HepG2 (cell line): ENCODE measurements around the gene ZNF561. TPM values are rescaled to one million over a fixed set of nuclear protein-coding genes. Genes with fewer than 3 reads are reported as not detected.

Experiments used
- CREB1 ChIP-seq, 2 experiments: fragments of 450-650 bp in 1 of 2; IDR thresholded peaks; 2 replicates each; pipeline ENCODE4 v1.6.1; 2016 to 2017; ENCODE audit warnings: control low read depth in 1 of 2, mild to moderate bottlenecking in 1 of 2, missing compliant biosample characterization in 1 of 2, missing genetic modification characterization in 1 of 2
- ETS1 ChIP-seq: sonication (generic); formaldehyde crosslinking; IDR thresholded peaks from 2 replicates; pipeline ENCODE4 v1.4.0; 2020; ENCODE audit warnings: missing genetic modification reagents
- ISX ChIP-seq: sonication (generic); formaldehyde crosslinking; conservative IDR thresholded peaks from 2 replicates; pipeline ENCODE4 v1.5.0; 2020; ENCODE audit warnings: missing genetic modification reagents
- KLF6 ChIP-seq: IDR thresholded peaks from 2 replicates; pipeline ENCODE4 v1.8.0; 2016; ENCODE audit warnings: missing biosample characterization, missing genetic modification reagents
- NKX3-1 ChIP-seq: sonication (generic); formaldehyde crosslinking; IDR thresholded peaks from 2 replicates; pipeline ENCODE4 v1.5.0; 2020; ENCODE audit warnings: missing genetic modification reagents
- SMYD3 ChIP-seq: sonication (generic); formaldehyde crosslinking; IDR thresholded peaks from 2 replicates; pipeline ENCODE4 v1.8.1; 2023; ENCODE audit warnings: mild to moderate bottlenecking, missing genetic modification reagents
- TCF12 ChIP-seq, 2 experiments: fragments of 450-650 bp in 1 of 2; sonication (generic) in 1 of 2; formaldehyde crosslinking in 1 of 2; IDR thresholded peaks; 2 replicates each; pipeline versions ENCODE4 v1.6.1 to v1.8.0; 2017 to 2022; ENCODE audit warnings: antibody characterized with exemption in 1 of 2, mild to moderate bottlenecking in 1 of 2, missing genetic modification reagents in 1 of 2, moderate library complexity in 1 of 2
- TEF ChIP-seq: sonication (generic); formaldehyde crosslinking; IDR thresholded peaks from 2 replicates; pipeline ENCODE4 v1.5.0; 2020; ENCODE audit warnings: missing genetic modification reagents
- ZKSCAN5 ChIP-seq: sonication (generic); formaldehyde crosslinking; IDR thresholded peaks from 2 replicates; pipeline ENCODE4 v1.5.1; 2020; ENCODE audit warnings: mild to moderate bottlenecking, missing genetic modification reagents
- ZNF142 ChIP-seq: sonication (generic); formaldehyde crosslinking; IDR thresholded peaks from 2 replicates; pipeline ENCODE4 v1.4.0; 2020; ENCODE audit warnings: missing genetic modification reagents
- ZNF275 ChIP-seq: sonication (generic); formaldehyde crosslinking; IDR thresholded peaks from 2 replicates; pipeline ENCODE4 v1.8.0; 2022; ENCODE audit warnings: missing genetic modification reagents, mild to moderate bottlenecking, inconsistent platforms, borderline replicate concordance
- ZNF552 ChIP-seq: sonication (generic); formaldehyde crosslinking; IDR thresholded peaks from 2 replicates; pipeline ENCODE4 v1.9.0; 2022; ENCODE audit warnings: missing genetic modification reagents, mild to moderate bottlenecking, borderline replicate concordance
- ZNF670 ChIP-seq: sonication (generic); formaldehyde crosslinking; IDR thresholded peaks from 2 replicates; pipeline ENCODE4 v1.8.0; 2022; ENCODE audit warnings: mild to moderate bottlenecking, missing genetic modification reagents, borderline replicate concordance
- ZNF704 ChIP-seq: sonication (generic); formaldehyde crosslinking; IDR thresholded peaks from 2 replicates; pipeline ENCODE4 v1.8.1; 2023; ENCODE audit warnings: mild to moderate bottlenecking, inconsistent platforms, moderate library complexity, missing genetic modification reagents, borderline replicate concordance
- polyA plus RNA-seq, 8 experiments: library from polyadenylated mRNA; depleted of rRNA in 3 of 8; stranded (reverse) in 7 of 8; unstranded in 1 of 8; fragments of >200 nt; fragmentation: Illumina TruSeq in 4 of 8; extraction: Trizol in 4 of 8; gene quantifications; 2 replicates each; pipeline versions ENCODE4 v1.2.1 to v1.2.3, GENCODE V29; 2011 to 2016; ENCODE audit warnings: low read depth in 4 of 8, missing spikeins in 1 of 8, mixed read lengths in 1 of 8; ENCODE audit not compliant: insufficient read depth in 1 of 8
- total RNA-seq, 5 experiments: library from RNA; depleted of rRNA; stranded (reverse); fragments of >200 nt; fragmentation: Illumina TruSeq; extraction: Trizol; gene quantifications; 2 replicates each; pipeline ENCODE4 v1.2.3, GENCODE V29; 2016; ENCODE audit warnings: low read depth in 1 of 5

Gene ZNF561
- total and polyA plus RNA-seq, 2 of the 13 experiments (the other 11 are each of a cell fraction or from before 2014, with no cell fraction given) = 19.8 to 35.1 TPM

GRCh38 chr19:9621156-9622037 is at the start of gene ZNF561 (continued):
- TF ChIP-seq ISX (CRISPR knock-in tag) = 0 out of 2 replicates have a peak, but pooled peaks have one; percentile 70
- no peak for TF ChIP-seq ETS1
- TF ChIP-seq TEF (CRISPR knock-in tag) = 0 out of 2 replicates have a peak, but pooled peaks have one; percentile 7
- no peak for TF ChIP-seq ZNF704 (CRISPR knock-in tag)
- TF ChIP-seq ZNF552 (CRISPR knock-in tag) = peak; percentile 6; the same call in 1 of the 2 replicates
- TF ChIP-seq SMYD3 = no peak
- TF ChIP-seq CREB1 (IDR thresholded peaks at IDR 0.05) = peak; percentile 98
- TF ChIP-seq CREB1 (CRISPR knock-in tag; IDR thresholded peaks at IDR 0.05) = peak; percentile 98
- no peak; the same call in 1 of the 2 replicates for TF ChIP-seq ZNF670 (CRISPR knock-in tag)
- no peak for TF ChIP-seq KLF6 (CRISPR knock-in tag)
- TF ChIP-seq ZNF275 (CRISPR knock-in tag) = no peak; the same call in 1 of the 2 replicates
- TF ChIP-seq ZKSCAN5 = no peak
- peak; percentile 58; the same call in 1 of the 2 replicates for TF ChIP-seq ZNF142 (CRISPR knock-in tag)
- TF ChIP-seq TCF12 (IDR thresholded peaks at IDR 0.05) = no peak
- peak; percentile 50 for TF ChIP-seq TCF12 (CRISPR knock-in tag; IDR thresholded peaks at IDR 0.05)
- TF ChIP-seq NKX3-1 = no peak; the same call in 1 of the 2 replicates
